COLO829 (cell line): ENCODE measurements around the gene PIEZO1.
"Not testable (repeated sequence)": the region's sequence is repeated elsewhere in the genome, so short reads cannot be mapped to it uniquely, and the experiment has no call there.

Source experiments
- DNase-seq: peaks from one replicate; pipeline ENCODE4 v3.0.0; 2012; ENCODE audit warnings: low spot score

Gene PIEZO1, protein sequence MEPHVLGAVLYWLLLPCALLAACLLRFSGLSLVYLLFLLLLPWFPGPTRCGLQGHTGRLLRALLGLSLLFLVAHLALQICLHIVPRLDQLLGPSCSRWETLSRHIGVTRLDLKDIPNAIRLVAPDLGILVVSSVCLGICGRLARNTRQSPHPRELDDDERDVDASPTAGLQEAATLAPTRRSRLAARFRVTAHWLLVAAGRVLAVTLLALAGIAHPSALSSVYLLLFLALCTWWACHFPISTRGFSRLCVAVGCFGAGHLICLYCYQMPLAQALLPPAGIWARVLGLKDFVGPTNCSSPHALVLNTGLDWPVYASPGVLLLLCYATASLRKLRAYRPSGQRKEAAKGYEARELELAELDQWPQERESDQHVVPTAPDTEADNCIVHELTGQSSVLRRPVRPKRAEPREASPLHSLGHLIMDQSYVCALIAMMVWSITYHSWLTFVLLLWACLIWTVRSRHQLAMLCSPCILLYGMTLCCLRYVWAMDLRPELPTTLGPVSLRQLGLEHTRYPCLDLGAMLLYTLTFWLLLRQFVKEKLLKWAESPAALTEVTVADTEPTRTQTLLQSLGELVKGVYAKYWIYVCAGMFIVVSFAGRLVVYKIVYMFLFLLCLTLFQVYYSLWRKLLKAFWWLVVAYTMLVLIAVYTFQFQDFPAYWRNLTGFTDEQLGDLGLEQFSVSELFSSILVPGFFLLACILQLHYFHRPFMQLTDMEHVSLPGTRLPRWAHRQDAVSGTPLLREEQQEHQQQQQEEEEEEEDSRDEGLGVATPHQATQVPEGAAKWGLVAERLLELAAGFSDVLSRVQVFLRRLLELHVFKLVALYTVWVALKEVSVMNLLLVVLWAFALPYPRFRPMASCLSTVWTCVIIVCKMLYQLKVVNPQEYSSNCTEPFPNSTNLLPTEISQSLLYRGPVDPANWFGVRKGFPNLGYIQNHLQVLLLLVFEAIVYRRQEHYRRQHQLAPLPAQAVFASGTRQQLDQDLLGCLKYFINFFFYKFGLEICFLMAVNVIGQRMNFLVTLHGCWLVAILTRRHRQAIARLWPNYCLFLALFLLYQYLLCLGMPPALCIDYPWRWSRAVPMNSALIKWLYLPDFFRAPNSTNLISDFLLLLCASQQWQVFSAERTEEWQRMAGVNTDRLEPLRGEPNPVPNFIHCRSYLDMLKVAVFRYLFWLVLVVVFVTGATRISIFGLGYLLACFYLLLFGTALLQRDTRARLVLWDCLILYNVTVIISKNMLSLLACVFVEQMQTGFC (N-terminal part only)

DNA sequence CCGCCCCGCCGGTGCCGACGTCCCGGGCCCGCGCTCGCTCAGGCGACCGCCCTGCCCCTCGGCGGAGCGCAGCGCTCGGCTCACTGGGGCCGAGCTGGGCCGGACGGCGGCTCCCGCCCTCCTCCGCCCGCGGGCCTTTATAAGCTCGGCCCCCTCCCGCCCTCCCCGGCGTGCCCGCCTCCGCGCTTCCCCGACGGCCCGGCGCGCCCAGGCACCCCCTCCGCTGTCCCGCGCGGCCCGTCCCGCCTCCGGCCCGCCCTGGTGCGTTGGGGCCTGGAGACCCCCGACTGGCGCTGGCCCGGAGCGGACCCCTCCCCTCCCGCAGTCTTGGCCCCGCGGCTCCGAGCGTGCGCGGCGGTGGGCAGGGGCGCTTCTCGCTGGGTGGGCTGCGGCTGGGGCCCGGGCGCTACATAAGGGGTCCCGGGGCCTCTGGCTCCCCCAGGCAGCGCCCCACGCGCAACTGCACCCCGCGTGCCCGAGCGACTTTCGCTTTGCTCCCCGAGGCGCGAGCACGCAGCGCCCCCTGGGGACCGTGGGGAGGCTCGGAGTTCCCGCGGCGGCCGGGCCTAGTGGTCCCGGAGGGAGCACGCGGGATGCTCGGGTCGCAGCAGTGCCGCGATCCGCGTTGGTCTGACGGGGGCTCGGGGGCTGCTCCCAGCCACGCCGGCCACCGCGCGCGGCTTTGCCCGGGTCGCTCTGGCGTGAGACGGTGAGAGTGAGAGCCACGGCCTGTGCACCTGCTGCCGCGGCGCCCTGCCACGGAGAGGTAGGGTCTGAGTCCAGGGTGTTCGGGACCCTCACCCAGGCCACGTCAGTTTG is at the start of gene PIEZO1:
Gene PIEZO1 (minus strand): TSS at position 115 of the 819 bp plus-strand sequence. CDS start 256 bp downstream, outside the sequence.
- DNase-seq, result no peak

DNA sequence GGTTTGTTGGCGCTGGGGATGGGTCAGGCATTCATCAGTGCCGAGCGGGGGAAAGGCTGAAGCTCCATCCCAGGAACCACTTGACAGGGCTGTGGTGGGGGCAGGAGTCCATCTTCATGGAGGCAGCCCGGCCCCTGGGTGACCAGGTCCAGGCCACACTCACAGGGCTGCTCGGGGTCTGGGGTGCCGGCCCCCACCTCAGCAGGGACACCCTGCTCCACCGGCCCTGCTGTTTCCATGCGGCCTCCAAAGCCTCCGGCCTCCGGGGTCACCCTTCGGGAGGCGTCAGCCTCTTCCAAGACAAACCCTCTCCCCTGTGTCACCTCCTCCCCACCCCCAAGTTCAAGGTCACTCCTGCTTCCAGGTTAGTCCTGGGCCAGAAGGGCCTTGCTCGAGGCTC is 49.6 kb upstream of the PIEZO1 start:
- DNase-seq, result no peak

DNA sequence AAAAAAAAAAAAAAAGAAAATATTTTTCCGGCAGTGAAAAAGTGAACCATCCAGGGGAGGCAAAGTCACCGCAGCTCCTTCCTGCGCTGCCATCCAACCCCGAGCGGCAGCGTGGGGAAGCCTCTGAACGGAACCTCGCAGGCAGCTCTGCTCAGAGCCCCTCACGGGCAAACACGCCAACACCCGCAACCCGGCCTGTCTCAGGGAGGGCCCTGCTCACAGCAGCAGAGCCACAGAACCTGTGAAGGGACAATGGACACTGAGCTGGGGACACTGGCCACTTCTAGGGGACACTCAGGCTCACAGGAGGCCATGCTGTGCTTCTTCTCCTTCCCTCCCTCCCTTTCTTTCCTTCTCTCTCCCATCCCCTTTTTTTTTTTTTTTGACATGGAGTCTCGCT is 48.1 kb upstream of the PIEZO1 start:
- DNase-seq, result no peak

DNA sequence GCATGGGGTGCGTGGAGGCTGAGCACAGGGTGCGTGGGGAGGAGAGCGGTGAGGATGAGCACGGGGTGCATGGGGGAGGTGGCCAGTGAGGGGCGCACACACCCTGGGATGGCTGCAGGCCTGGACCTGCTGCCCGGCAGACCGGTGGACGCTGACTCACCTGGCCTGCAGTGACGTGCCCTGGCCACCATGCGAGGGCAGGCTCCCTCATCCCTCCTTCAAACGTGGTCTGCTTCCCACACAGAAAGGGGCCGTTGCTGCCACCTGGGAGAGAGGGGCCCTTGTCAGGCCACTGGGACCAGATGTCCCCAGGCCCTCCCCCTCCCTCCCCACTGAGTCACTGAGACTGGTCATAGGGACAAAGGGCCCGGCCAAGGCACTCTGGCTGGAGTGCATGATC is 46.8 kb upstream of the PIEZO1 start:
- no peak for DNase-seq

DNA sequence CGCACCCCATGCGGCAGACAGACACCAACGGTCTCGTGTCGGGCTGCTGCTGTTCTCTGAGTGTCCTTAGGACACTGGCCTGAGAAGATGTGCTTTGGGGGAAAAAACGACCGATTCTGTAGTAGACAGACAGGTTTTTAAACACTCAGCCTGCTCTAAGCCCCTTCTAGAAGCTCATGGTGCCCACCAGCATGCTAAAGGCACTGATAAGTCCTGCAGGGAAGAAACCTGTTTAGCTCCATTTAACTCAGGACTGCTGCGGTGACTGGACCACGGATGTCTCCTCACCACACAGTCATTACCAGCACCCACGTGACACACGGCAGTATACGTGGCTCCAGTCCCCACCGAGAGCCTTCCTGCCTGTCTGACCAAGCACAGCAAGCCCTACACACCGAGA is 45.8 kb upstream of the PIEZO1 start:
- DNase-seq, result no peak

DNA sequence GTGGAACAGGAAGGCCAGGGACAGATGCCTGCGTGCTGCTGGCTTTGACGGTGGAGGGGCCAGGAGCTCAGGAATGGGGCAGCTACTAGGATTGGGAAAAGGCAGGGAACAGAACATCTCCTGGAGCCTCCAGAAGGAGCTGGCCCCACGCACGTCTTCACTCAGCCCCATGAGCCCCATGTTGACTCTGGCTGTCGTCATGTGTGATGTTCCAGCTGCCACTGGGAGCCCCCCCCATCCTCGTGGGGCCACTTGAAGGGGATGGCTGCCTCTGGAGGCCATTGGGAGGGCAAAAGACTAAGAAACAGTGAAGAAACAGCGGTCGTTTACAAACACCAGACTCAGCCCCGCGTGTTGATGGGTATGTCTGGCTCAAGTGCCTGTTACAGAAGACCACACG is 45.2 kb upstream of the PIEZO1 start:
- DNase-seq, result no peak

DNA sequence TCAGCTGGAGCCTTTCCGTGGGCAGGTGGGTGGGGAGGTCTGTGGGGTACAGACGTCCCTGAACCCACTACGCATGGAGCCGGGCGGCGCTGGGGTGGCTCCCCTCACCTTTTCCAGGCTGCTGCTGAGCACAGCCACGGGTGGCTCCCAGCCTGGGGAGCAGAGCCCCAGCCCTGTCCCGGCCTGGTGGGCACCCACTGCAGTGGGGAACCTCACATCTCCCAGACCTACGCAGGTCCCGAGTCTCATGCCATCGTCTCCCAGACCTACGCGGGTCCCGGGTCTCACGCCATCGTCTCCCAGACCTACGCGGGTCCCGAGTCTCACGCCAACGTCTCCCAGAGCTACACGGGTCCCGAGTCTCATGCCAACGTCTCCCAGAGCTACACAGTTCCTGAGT is 43.7 kb upstream of the PIEZO1 start:
- no peak for DNase-seq

DNA sequence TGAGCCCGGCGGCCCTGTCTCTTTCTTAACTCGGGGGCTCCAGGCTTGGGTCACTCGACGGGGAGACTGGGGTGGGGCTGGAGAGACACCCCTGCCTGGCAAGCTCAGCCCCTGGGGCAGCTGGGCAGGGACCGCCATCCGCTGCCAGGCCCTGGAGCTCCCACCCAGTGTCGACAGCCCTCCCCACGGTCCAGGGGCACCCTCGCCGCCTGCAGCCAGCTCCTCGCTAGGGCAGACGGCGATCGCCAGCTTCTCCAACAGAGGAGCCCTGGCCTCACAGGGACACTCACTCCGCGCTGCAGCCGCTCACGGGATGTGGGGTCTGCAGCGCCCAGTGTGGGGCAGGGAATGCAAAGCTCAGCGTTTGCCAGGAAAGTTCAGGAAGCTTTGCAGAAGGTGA is 42.7 kb upstream of the PIEZO1 start:
- no peak for DNase-seq

DNA sequence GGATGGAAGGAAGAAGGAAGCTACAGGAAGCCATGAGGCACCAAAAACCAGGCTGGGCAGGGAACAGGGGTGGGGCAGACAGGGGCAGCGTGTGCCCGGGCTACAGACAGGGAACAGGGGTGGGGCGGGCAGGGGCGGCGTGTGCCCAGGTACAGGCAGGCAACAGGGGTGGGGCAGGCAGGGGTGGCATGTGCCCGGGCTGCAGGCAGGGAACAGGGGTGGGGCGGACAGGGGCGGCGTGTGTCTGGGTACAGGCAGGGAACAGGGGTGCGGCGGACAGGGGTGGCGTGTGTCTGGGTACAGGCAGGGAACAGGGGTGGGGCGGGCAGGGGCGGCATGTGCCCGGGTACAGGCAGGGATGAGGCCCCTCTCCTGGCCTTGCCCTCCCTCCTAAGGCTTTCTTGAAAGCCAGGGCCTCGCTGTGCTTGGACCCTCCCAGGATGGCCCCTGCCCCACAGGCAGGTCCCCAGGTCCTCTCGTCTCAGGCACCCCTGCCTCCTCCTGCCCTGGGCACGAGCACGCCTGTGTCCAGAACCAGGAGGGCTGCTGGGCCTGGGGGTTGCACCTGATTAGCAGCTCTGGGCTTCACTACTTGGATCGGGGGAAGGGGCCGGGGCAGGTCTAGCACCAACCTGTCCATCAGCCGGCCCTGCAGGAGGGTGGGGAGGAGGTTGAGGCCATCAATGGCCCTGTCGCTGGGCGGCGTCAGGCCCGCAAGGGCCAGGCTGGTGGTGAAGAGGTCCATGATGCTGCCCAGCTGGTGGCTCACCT is 41.2 kb upstream of the PIEZO1 start:
- DNase-seq, result no peak

DNA sequence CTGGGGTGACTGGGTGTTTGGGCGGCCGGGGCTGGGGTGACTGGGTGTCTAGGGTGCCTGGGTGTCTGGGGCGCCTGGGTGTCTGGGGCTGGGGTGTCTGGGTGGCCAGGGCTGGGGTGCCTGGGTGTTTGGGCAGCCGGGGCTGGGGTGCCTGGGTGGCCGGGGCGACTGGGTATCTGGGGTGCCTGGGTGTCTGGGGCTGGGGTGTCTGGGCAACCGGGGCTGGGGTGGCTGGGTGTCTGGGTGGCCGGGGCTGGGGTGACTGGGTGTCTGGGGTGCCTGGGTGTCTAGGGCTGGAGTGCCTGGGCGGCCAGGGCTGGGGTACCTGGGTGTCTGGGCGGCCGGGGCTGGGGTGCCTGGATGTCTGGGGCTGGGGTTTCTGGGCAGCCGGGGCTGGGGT is 40.1 kb upstream of the PIEZO1 start:
- no peak for DNase-seq

DNA sequence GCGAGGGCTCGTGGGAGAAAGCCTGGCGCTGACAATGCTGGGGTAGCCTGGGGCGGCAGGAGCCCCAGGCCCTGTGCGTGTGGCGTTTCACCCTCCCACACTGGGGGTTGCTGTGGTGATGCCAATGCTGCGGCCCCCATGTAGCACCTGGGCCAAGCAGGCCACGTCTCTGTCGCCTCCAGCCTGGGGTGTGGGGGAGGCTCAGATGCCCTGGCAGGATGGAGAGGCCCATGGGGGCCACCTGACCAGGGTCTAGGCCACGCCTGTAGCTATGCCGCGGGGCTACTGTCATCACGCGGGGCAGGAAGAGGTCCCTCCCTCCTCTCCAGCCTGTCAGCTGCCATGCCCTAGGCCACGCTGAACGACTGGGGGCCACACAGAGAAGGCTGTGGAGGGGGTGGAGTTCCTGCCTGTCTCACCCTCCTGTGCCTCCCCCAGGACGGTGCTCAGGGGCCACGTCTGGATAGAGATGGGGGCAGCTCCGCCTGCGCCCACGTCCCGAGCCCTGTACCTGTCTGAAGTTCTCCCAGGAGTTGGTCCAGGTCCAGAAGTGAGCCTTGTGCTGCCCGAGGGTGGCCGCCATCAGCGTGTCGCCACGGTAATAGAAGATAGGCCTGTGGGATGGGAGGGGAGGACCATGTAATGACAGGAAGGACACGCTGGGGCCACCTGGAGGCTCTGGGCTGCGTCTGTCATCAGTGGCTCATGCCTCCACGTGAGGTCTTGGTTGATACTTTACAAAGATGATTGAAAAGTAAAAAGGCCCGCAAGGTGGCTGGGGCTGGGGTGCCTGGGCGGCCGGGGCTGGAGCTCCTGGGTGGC is 39.4 kb upstream of the PIEZO1 start:
- no peak for DNase-seq

DNA sequence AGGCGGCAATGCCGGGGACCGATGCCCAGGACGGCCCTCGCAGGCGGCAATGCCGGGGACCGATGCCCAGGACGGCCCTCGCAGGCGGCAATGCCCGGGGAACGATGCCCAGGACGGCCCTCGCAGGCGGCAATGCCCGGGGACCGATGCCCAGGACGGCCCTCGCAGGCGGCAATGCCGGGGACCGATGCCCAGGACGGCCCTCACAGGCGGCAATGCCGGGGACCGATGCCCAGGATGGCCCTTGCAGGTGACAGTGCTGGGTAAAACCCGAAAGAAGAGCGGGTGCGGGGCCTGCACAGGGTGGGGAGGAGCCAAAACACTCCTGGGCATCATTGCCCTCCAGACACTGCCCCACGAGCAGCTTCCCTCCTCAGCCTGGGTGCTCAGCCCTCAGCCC is 38.6 kb upstream of the PIEZO1 start:
- not testable (repeated sequence) for DNase-seq

DNA sequence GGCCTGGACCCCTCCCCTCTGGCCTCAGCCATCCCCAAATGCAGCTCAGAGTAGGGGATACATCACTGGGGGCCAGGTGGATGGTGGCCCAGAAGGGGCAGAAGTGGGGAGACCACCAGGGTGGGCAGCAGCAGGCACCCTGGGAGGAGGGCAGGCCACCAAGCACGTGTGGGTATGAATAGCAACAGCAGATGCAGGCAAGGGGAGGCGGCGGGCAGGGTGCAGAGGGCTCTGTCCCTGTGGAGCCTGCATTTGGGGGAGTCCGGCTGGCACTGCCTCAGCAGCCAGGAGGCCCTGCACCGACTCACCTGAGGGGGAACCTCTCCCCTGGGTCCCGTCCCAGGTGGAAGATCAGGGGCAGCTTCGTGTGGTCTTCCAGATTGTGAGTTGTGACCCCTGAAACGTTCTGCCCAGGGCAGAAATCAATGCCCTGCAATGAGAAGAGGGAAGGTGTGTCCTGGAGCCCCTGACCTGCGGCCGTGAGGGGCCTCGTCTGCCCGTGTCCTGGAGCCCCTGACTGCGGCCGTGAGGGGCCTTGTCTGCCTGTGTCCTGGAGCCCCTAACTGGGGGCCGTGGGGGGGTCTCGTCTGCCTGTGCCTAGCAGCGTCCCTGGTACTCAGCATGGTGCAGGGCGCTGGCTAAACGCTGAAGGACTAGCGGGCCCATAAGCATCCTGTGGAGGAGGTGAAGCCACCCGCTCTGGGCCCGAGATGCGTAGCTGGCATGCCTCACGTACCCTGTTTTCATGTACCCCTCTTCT is 37.4 kb upstream of the PIEZO1 start:
- DNase-seq, result no peak

DNA sequence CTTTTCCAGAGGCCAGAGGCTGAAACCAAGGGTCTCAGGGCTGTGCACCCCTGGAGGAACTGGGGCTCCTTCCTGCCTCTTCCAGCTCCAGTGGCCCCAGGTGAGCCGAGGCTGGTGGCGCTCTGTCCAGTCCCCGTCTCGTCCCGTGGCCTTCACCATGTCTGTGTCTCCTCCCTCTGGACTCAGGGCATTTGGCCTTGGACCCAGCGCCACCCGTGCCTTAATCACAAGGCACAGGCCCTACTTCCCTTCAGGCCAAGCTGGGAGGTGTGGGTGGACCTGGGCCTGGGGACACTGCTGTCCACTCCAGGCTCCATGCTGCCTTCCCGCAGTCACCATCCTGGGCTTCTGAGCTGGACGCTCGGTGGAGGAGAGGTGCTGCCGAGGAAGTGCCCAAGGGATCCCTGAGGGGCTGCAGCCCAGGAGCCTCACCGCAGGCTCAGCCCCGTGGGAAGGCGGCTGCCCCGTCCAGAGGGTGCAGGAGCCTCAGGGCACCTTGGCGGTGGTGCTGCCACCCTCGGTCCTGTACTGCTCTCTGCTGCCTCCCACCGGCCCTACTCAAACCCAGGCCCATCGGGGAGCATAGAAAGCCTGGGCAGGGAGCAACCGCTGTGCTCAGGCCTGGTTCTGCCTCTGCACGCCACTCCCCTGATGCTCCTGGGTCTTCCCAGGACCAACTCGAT is 36.3 kb upstream of the PIEZO1 start:
- no peak for DNase-seq

DNA sequence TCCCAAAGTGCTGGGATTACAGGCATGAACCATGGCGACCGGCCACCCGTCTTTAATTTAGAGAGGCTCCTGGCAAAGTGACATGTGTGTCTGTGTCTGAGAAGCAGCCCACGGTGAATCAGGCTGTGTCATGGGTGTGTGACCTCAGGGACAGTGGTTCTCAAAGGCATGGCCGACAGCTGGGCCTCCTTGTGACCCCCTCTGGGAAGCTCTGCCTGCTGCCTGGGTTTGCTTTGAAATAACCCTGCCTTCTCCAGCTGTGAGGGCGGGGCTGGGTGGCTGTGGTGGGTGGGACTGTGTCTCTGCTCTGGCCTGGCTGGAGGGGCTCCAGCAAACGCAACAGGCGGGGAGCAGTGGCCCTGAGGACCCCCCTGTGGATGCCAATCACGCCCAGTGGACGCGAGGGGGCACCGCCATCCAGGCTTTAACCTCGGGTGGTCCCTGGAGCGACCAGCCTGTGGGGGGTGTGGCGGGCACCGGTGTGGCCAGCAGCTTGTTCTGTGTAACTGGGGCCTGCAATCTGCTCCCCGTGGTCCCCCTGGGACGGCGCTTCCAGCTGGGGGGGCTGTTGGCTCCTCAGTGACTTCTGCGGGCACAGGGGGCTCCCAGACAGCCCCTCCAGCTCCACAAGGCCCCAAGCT is 35.5 kb upstream of the PIEZO1 start:
- DNase-seq, result no peak

DNA sequence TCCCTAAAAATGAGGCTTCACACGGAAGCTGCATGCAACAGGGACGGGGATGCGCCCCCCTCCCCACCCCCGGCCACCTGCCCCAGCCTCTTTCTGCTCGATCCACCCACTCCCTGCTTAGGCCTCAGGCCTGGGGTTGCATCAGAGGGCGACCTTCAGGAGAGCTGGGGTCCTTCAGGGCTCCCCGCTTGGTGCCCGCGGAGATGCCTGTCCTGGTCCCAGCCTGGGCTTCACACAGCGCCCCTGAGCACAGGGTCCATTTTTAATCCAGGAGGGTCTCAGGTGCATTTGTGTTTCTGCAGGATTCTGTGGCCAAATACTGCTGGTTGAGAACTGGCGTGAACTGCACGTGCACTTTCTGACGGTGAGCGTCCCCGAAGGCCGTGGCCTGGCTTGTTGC is 34.1 kb upstream of the PIEZO1 start:
- no peak for DNase-seq

DNA sequence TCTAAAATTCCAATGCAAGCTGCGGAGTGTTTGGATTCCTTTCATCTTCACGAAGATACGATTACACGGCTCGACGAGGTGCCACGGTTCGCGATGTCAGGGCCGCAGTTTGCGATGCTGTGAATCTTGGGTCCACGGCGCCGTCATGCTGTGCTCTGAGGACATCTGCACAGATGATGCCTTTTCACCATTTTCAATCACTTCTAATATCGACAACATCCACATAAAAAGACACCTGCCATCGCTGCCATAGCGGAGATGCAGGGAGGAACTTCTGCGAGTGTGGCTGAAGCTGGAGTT is 33.5 kb upstream of the PIEZO1 start:
- no peak for DNase-seq
